MM.1S (cell line): ENCODE data around the gene SLC6A8.
"Not testable (repeated sequence)": the region's sequence is repeated elsewhere in the genome, so short reads cannot be mapped to it uniquely, and the experiment has no call there.

Experiments
- DNase-seq: peaks from one replicate; pipeline ENCODE4 v3.0.0-alpha.2; 2015
- H2AFZ ChIP-seq: fragments of 300-600 bp; sonication (generic); 2 replicates; pipeline ENCODE4 v1.6.0; 2016; ENCODE audit warnings: antibody characterized with exemption, low read length
- H3F3A ChIP-seq: fragments of 300-600 bp; sonication (generic); 2 replicates; pipeline ENCODE4 v1.6.1; 2016; ENCODE audit warnings: mild to moderate bottlenecking, antibody characterized with exemption, low read length, moderate library complexity, mixed read lengths; ENCODE audit not compliant: insufficient read depth
- H3K27ac ChIP-seq: fragments of 300-600 bp; sonication (generic); 2 replicates; pipeline ENCODE4 v1.5.1; 2016; ENCODE audit warnings: mild to moderate bottlenecking, low read length
- H3K27me3 ChIP-seq: fragments of 300-600 bp; sonication (generic); replicated peaks from 2 replicates; pipeline ENCODE4 v1.6.0; 2016; ENCODE audit warnings: low read length; ENCODE audit not compliant: insufficient read depth
- H3K36me3 ChIP-seq: fragments of 300-600 bp; sonication (generic); replicated peaks from 2 replicates; pipeline ENCODE4 v1.6.1; 2016; ENCODE audit warnings: mild to moderate bottlenecking, low read length, mixed read lengths; ENCODE audit not compliant: insufficient read depth
- H3K4me1 ChIP-seq: fragments of 300-600 bp; sonication (generic); 2 replicates; pipeline ENCODE4 v1.6.1; 2016; ENCODE audit warnings: low read length, mixed read lengths
- H3K4me2 ChIP-seq: fragments of 300-600 bp; sonication (generic); 2 replicates; pipeline ENCODE4 v1.6.0; 2016; ENCODE audit warnings: low read depth, low read length
- H3K4me3 ChIP-seq: fragments of 300-600 bp; sonication (generic); 2 replicates; pipeline ENCODE4 v1.5.1; 2016; ENCODE audit warnings: low read length, mixed read lengths
- H3K79me2 ChIP-seq: fragments of 300-600 bp; sonication (generic); 2 replicates; pipeline ENCODE4 v1.6.1; 2016; ENCODE audit warnings: mixed run types, low read length, mixed read lengths
- H3K9ac ChIP-seq: fragments of 300-600 bp; sonication (generic); 2 replicates; pipeline ENCODE4 v1.6.1; 2016; ENCODE audit warnings: low read length, mixed read lengths
- H3K9me2 ChIP-seq: fragments of 300-600 bp; sonication (generic); replicated peaks from 2 replicates; pipeline ENCODE4 v1.6.1; 2016; ENCODE audit warnings: mild to moderate bottlenecking, low read length, mixed read lengths; ENCODE audit not compliant: insufficient read depth
- H3K9me3 ChIP-seq: fragments of 300-600 bp; sonication (generic); replicated peaks from 2 replicates; pipeline ENCODE4 v1.6.1; 2016; ENCODE audit warnings: mild to moderate bottlenecking, low read length, mixed read lengths; ENCODE audit not compliant: insufficient read depth
- H4K20me1 ChIP-seq: fragments of 300-600 bp; sonication (generic); 2 replicates; pipeline ENCODE4 v1.6.1; 2016; ENCODE audit warnings: mild to moderate bottlenecking, low read length, moderate library complexity, mixed read lengths; ENCODE audit not compliant: insufficient read depth
- CTCF ChIP-seq: fragments of 300-600 bp; sonication (generic); IDR thresholded peaks from 2 replicates; pipeline ENCODE4 v1.5.1; 2016; ENCODE audit warnings: antibody characterized with exemption, low read length, mixed read lengths
- EZH2 ChIP-seq: fragments of 300-600 bp; sonication (generic); optimal IDR thresholded peaks from 2 replicates; pipeline ENCODE3; 2017; ENCODE audit warnings: low read depth, mild to moderate bottlenecking, antibody characterized with exemption, low read length, mixed read lengths
- EZH2phosphoT487 ChIP-seq: fragments of 300-600 bp; sonication (generic); IDR thresholded peaks from 2 replicates; pipeline ENCODE4 v1.6.1; 2018; ENCODE audit warnings: antibody characterized with exemption, low read length

Gene SLC6A8

GRCh38 chrX:153688911-153689590 lies 1.3 kb downstream of the SLC6A8 start:
- H3K9me2 ChIP-seq: no peaks in the 10 kb centered on the region
- H3K9ac ChIP-seq: no peak overlapping the region
- TF ChIP-seq CTCF: no peak
- no peak for TF ChIP-seq EZH2
- no peak for TF ChIP-seq EZH2phosphoT487
- no peak overlapping the region for H3K27ac ChIP-seq
- DNase-seq: no peak
- H4K20me1 ChIP-seq: no peaks in the 10 kb centered on the region
- peaks cover 5% of the 10 kb centered on the region; the same call in 1 of the 2 replicates for H3K27me3 ChIP-seq
- no peaks in the 10 kb centered on the region for H3K36me3 ChIP-seq
- H2AFZ ChIP-seq: no peak overlapping the region
- H3F3A ChIP-seq: no peaks in the 10 kb centered on the region
- no peaks in the 10 kb centered on the region for H3K4me1 ChIP-seq
- H3K9me3 ChIP-seq: no peaks in the 10 kb centered on the region
- no peak overlapping the region for H3K4me3 ChIP-seq
- H3K4me2 ChIP-seq: no peak overlapping the region
- no peaks in the 10 kb centered on the region for H3K79me2 ChIP-seq

DNA sequence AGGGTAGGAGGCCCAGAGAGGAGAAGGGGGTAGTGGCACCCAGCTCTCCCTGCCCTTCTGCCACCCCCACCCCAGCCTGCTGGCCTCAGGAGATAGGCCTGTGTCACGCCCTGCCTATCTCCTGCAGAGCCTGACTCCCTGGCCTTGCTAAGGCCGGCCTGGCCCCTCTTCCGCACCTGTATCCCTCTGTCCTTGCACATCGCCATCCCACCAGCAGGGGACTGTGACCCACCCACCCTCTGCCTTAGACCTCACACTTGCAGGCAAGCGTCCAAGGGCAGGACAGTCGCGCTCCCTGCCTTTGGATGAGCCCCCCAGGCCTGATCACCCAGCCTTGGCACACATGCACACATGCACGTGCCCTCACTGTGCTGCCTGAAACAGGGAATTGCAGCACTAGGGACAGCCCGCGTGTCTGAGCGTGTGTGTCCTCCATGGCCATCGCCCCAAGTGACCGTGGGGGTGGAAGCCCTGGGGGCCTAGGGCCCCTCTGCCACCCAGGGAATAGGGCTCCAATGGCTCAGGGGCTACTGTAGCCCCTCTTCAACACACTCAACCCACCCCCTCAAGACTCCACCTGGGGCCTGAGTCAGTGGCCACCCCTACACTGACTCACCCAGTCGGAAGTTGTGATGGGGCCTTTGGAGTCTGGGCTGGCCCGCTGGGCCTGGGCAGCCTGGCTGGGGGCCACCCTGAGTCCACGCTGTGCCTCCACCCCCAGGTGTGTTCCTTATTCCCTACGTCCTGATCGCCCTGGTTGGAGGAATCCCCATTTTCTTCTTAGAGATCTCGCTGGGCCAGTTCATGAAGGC lies 2.1 kb downstream of the SLC6A8 start:
- Histone ChIP-seq H3K9me3 (no peaks in the 10 kb centered on the region), H3F3A (no peaks in the 10 kb centered on the region), H3K27me3 (peaks cover 5% of the 10 kb centered on the region; the same call in 1 of the 2 replicates), H3K9me2 (no peaks in the 10 kb centered on the region), H3K4me3 (no peak overlapping the region), H3K36me3 (no peaks in the 10 kb centered on the region), H3K27ac (no peak overlapping the region), H2AFZ (no peak overlapping the region), H3K79me2 (no peaks in the 10 kb centered on the region), H3K9ac (no peak overlapping the region), H4K20me1 (no peaks in the 10 kb centered on the region), H3K4me2 (no peak overlapping the region), H3K4me1 (no peaks in the 10 kb centered on the region)
- DNase-seq: no peak
- TF ChIP-seq EZH2 (no peak), CTCF (no peak), EZH2phosphoT487 (no peak)

DNA sequence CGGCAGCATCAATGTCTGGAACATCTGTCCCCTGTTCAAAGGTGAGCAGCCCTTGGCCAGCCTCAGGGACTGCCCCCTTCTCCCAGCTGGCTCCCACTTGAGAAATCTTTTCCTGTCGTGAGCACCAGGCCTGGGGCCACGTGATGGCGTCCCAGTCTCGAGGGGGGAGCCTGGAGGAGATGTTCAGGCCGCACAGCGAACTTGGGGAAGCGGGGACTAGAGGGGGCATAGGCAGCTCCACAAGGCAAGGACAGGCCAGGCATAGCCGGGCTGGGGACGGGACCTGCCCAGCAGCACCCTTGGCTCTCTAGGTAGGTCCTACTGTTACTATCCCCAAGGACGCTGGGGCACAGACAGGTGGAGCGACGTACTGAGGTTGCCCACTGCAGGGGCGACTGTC lies 2.7 kb downstream of the SLC6A8 start:
- H3K36me3 ChIP-seq: no peaks in the 10 kb centered on the region
- H3K4me3 ChIP-seq: no peak overlapping the region
- H4K20me1 ChIP-seq: no peaks in the 10 kb centered on the region

GRCh38 chrX:153691032-153691827 lies 3.5 kb downstream of the SLC6A8 start:
- H3K9me2 ChIP-seq, H3K4me1 ChIP-seq, H3K27ac ChIP-seq, H3K79me2 ChIP-seq, H3K36me3 ChIP-seq, H3K4me2 ChIP-seq, H3K9ac ChIP-seq, H3K9me3 ChIP-seq, H3F3A ChIP-seq, H4K20me1 ChIP-seq, DNase-seq, H3K27me3 ChIP-seq, H3K4me3 ChIP-seq, H2AFZ ChIP-seq: not testable (repeated sequence)

More for the DNA sequence above, 2.7 kb downstream of the SLC6A8 start:
- Histone ChIP-seq H3F3A (no peaks in the 10 kb centered on the region), H3K27me3 (peaks cover 2% of the 10 kb centered on the region; the same call in 1 of the 2 replicates), H3K9ac (no peak overlapping the region), H3K9me3 (no peaks in the 10 kb centered on the region), H2AFZ (no peak overlapping the region), H3K9me2 (no peaks in the 10 kb centered on the region), H3K27ac (no peak overlapping the region), H3K79me2 (no peaks in the 10 kb centered on the region), H3K4me1 (no peaks in the 10 kb centered on the region), H3K4me2 (no peak overlapping the region)
- DNase-seq: no peak
- no peak for TF ChIP-seq CTCF
- no peak for TF ChIP-seq EZH2
- no peak for TF ChIP-seq EZH2phosphoT487
